ENCODE data around the gene CD6.

CD6 gene

GRCh38 chr11:60978546-60979380 lies 7.3 kb downstream of the CD6 start:
- ChIA-PET POLR2A (no interaction called here), CTCF (interaction anchor here (0.6 to 2.1 kb wide), 4 partner anchors 7 to 110 kb away, joined by 3 to 9 read pairs (median 4); partner anchors contain the start of gene CD6)
- H3K4me1 ChIP-seq (ENCODE audit: control insufficient read depth, insufficient read depth, low read length): no peaks in the 10 kb centered on the region
- no peak for TF ChIP-seq ZNF138 (tag by site-specific recombination; IDR thresholded peaks at IDR 0.05; ENCODE audit: borderline replicate concordance)
- no peak for TF ChIP-seq GLIS1 (tag by site-specific recombination; IDR thresholded peaks at IDR 0.05)
- TF ChIP-seq ZNF202 (tag by site-specific recombination; IDR thresholded peaks at IDR 0.05; ENCODE audit: borderline replicate concordance): no peak
- TF ChIP-seq ZSCAN4 (tag by site-specific recombination; IDR thresholded peaks at IDR 0.05): no peak
- TF ChIP-seq ZNF843 (tag by site-specific recombination; IDR thresholded peaks at IDR 0.05): no peak
- peak; percentile 68 for TF ChIP-seq ZFHX2 (tag by site-specific recombination; conservative IDR thresholded peaks at IDR 0.05)
- no peaks in the 10 kb centered on the region for H3K36me3 ChIP-seq (ENCODE audit: control insufficient read depth in 2 of 2, insufficient read depth in 1 of 2, low read length in 2 of 2)
- H3K9me3 ChIP-seq (ENCODE audit: control insufficient read depth, insufficient read depth, low read depth, low read length): no peaks in the 10 kb centered on the region
- H3K4me3 ChIP-seq (ENCODE audit: low read depth, low read length): no peak overlapping the region
- H3K27ac ChIP-seq (ENCODE audit: extremely low read depth, low read depth, low read length): no peak overlapping the region

GRCh38 chr11:60981515-60981914 lies 10.0 kb downstream of the CD6 start:
- CTCF ChIA-PET: interaction anchor here (0.8 to 1.6 kb wide), 2 partner anchors 12 to 148 kb away, joined by 3 to 6 read pairs; no protein-coding TSS in a partner anchor
- no peaks in the 10 kb centered on the region for H3K4me1 ChIP-seq (ENCODE audit: control insufficient read depth, insufficient read depth, low read length)
- POLR2A ChIA-PET: no interaction called here
- H3K27ac ChIP-seq (ENCODE audit: extremely low read depth, low read depth, low read length): no peak overlapping the region
- no peaks in the 10 kb centered on the region for H3K36me3 ChIP-seq (ENCODE audit: control insufficient read depth in 2 of 2, insufficient read depth in 1 of 2, low read length in 2 of 2)
- TF ChIP-seq ZNF175 (tag by site-specific recombination; IDR thresholded peaks at IDR 0.05) (no peak), ZNF114 (tag by site-specific recombination; IDR thresholded peaks at IDR 0.05) (no peak), GLI4 (tag by site-specific recombination; IDR thresholded peaks at IDR 0.05) (no peak), ZNF610 (tag by site-specific recombination; IDR thresholded peaks at IDR 0.05; ENCODE audit: borderline replicate concordance) (no peak), BCL11A (tag by site-specific recombination; IDR thresholded peaks at IDR 0.05; ENCODE audit: low read depth) (no peak), ZNF707 (tag by site-specific recombination; IDR thresholded peaks at IDR 0.05) (no peak), ZBTB8A (tag by site-specific recombination; IDR thresholded peaks at IDR 0.05) (no peak), ZNF514 (tag by site-specific recombination; IDR thresholded peaks at IDR 0.05) (no peak), ZEB2 (tag by site-specific recombination; IDR thresholded peaks at IDR 0.05) (no peak), ZNF311 (tag by site-specific recombination; IDR thresholded peaks at IDR 0.05; ENCODE audit: borderline replicate concordance) (no peak), EGR2 (tag by site-specific recombination; IDR thresholded peaks at IDR 0.05; ENCODE audit: low read depth) (no peak)
- H3K4me3 ChIP-seq (ENCODE audit: low read depth, low read length): no peak overlapping the region
- H3K9me3 ChIP-seq (ENCODE audit: control insufficient read depth, insufficient read depth, low read depth, low read length): no peaks in the 10 kb centered on the region

- CTCF ChIA-PET: interaction anchor here (0.6 to 1.6 kb wide), 2 partner anchors 12 to 102 kb away, joined by 3 to 6 read pairs; no protein-coding TSS in a partner anchor
- H3K27ac ChIP-seq (ENCODE audit: extremely low read depth, low read depth, low read length): no peak overlapping the region
Measured at GRCh38 chr11:60982184-60982583, 10.7 kb downstream of the CD6 start.

More at GRCh38 chr11:60982184-60982583, 10.7 kb downstream of the CD6 start:
- Histone ChIP-seq H3K9me3 (ENCODE audit: control insufficient read depth, insufficient read depth, low read depth, low read length) (no peaks in the 10 kb centered on the region), H3K4me3 (ENCODE audit: low read depth, low read length) (no peak overlapping the region), H3K4me1 (ENCODE audit: control insufficient read depth, insufficient read depth, low read length) (no peaks in the 10 kb centered on the region), H3K36me3 (ENCODE audit: control insufficient read depth in 2 of 2, insufficient read depth in 1 of 2, low read length in 2 of 2) (no peaks in the 10 kb centered on the region)
- TF ChIP-seq REST (tag by site-specific recombination; IDR thresholded peaks at IDR 0.05) (no peak), ZNF184 (tag by site-specific recombination; IDR thresholded peaks at IDR 0.05) (no peak)
- POLR2A ChIA-PET: no interaction called here

All from HEK293 (cell line).